Esophagus muscularis mucosa (tissue), 4 donors: Measurements from ENCODE around the gene YES1. TPM values are rescaled to one million over a fixed set of nuclear protein-coding genes. Genes with fewer than 3 reads are reported as not detected.

Source experiments
- DNase-seq: peaks from one replicate; pipeline ENCODE4 v3.0.0-alpha.2; 2017; ENCODE audit errors: extremely low spot score
- H3K27ac ChIP-seq, 4 donors: fragments of 200-600 bp; sonication (generic); replicated peaks in 1 of 4; 1 replicate in 3 of 4; 2 replicates in 1 of 4; pipeline ENCODE4 v1.5.1; 2016 to 2019; ENCODE audit warnings: mild to moderate bottlenecking in 1 of 4
- H3K27me3 ChIP-seq, 4 donors: fragments of 200-600 bp; sonication (generic); one replicate each; pipeline versions ENCODE4 v1.5.1 to v1.6.0; 2016 to 2019
- H3K36me3 ChIP-seq, 4 donors: fragments of 200-600 bp; sonication (generic); one replicate each; pipeline ENCODE4 v1.5.1; 2016 to 2019
- H3K4me1 ChIP-seq, 4 donors: fragments of 200-600 bp; sonication (generic); one replicate each; pipeline ENCODE4 v1.5.1; 2016 to 2019
- H3K4me3 ChIP-seq, 4 donors: fragments of 200-600 bp; sonication (generic); 1 replicate in 2 of 4; 2 replicates in 2 of 4; pipeline ENCODE4 v1.5.1; 2016 to 2019; ENCODE audit warnings: mild to moderate bottlenecking in 4 of 4, moderate library complexity in 1 of 4
- H3K9me3 ChIP-seq, 4 donors: fragments of 200-600 bp; sonication (generic); 1 replicate in 3 of 4; 2 replicates in 1 of 4; pipeline ENCODE4 v1.5.1; 2016 to 2019
- EP300 ChIP-seq: sonication (generic); formaldehyde crosslinking; IDR thresholded peaks from one replicate; pipeline ENCODE4 v1.6.1; 2017; ENCODE audit warnings: antibody characterized with exemption
- POLR2A ChIP-seq: fragments of 450-650 bp; IDR thresholded peaks from one replicate; pipeline ENCODE4 v1.6.1; 2017; ENCODE audit warnings: antibody characterized with exemption, moderate library complexity, mild to moderate bottlenecking, low read depth
- POLR2AphosphoS5 ChIP-seq, 2 donors: sonication (generic); formaldehyde crosslinking; IDR thresholded peaks; one replicate each; pipeline ENCODE4 v1.6.1; 2017; ENCODE audit warnings: antibody characterized with exemption in 2 of 2
- WGBS: methylation state at CpG from one replicate; pipeline ENCODE4 v1.1.5; 2018; 5-methylcytosine and 5-hydroxymethylcytosine counted together
- intact Hi-C: fragments of 100-400 bp; cut with DNase I; formaldehyde crosslinking; loops from one replicate; pipeline ENCODE4 v1.15.1; 2023
- total RNA-seq, 4 donors: library from RNA; depleted of rRNA; stranded (reverse); fragments of >200 nt; gene quantifications; one replicate each; pipeline versions ENCODE4 v1.1.0 to v1.2.1, GENCODE V29; 2016
- TF ChIP-seq, protein P1 (sequence below), 3 experiments: fragments of 200-600 bp in 2 of 3; fragments of 450-650 bp in 1 of 3; sonication (generic) in 2 of 3; IDR thresholded peaks; one replicate each; pipeline ENCODE4 v1.5.1; 2017 to 2019; ENCODE audit warnings: antibody characterized with exemption in 3 of 3, mild to moderate bottlenecking in 2 of 3, moderate library complexity in 1 of 3

The YES1 gene
- total RNA-seq, 4 donors from 2014 or later, result 94.6 to 143 (median 116) TPM

DNA sequence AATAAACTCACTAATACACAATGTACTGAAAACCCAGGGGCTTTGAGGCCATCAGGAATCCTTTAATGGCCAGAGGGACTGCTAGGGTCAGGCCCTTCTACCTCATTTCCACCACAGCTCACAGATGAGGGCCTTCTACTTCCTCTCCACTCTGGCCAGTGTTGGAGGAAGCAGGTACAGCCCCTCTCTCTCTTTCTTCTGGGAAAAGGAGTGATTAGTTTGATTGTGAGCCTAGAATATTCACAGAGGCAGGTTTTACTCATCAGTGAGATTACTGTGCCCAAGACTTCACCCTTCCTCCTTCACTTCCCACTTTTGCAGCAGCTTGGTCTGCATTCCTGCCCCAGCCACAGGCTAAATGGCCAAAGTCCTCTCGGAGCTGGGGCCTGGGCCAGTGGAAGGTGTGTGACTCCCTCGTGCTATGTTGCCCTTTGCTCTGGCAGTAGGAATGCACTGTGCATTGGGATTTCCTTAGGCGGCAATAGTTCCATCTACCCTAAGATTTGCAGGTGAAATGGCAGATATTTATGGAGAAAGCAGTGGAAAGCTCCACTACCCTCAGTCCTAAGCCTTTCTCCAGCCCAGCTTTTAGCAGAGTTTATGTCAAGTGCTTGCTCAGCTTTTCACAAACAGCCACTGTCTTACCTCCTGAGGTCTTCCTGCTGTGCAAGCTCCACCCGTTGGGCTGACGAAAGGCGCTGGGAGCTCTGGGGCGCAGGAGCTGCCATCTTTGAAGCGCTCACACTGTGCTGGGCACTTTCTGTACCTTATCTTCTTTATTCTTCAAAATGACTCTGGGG, 36.2 kb upstream of the YES1 start:
- Histone ChIP-seq H3K27ac (no peak overlapping the region), H3K9me3 (no peaks in the 10 kb centered on the region), H3K4me1 (no peaks in the 10 kb centered on the region), H3K27me3 (no peaks in the 10 kb centered on the region), H3K36me3 (no peaks in the 10 kb centered on the region), H3K4me3 (no peak overlapping the region)
- no peak for TF ChIP-seq EP300
- TF ChIP-seq POLR2AphosphoS5 (IDR thresholded peaks at IDR 0.05), result no peak
- TF ChIP-seq POLR2A, result no peak
- TF ChIP-seq, protein P1, sequence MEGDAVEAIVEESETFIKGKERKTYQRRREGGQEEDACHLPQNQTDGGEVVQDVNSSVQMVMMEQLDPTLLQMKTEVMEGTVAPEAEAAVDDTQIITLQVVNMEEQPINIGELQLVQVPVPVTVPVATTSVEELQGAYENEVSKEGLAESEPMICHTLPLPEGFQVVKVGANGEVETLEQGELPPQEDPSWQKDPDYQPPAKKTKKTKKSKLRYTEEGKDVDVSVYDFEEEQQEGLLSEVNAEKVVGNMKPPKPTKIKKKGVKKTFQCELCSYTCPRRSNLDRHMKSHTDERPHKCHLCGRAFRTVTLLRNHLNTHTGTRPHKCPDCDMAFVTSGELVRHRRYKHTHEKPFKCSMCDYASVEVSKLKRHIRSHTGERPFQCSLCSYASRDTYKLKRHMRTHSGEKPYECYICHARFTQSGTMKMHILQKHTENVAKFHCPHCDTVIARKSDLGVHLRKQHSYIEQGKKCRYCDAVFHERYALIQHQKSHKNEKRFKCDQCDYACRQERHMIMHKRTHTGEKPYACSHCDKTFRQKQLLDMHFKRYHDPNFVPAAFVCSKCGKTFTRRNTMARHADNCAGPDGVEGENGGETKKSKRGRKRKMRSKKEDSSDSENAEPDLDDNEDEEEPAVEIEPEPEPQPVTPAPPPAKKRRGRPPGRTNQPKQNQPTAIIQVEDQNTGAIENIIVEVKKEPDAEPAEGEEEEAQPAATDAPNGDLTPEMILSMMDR (IDR thresholded peaks at IDR 0.05), result no peak
- intact Hi-C loops, result no loop called here
- DNase-seq, result no peak
- 77% methylated on average over 7 of the region's 8 CpGs for WGBS

DNA sequence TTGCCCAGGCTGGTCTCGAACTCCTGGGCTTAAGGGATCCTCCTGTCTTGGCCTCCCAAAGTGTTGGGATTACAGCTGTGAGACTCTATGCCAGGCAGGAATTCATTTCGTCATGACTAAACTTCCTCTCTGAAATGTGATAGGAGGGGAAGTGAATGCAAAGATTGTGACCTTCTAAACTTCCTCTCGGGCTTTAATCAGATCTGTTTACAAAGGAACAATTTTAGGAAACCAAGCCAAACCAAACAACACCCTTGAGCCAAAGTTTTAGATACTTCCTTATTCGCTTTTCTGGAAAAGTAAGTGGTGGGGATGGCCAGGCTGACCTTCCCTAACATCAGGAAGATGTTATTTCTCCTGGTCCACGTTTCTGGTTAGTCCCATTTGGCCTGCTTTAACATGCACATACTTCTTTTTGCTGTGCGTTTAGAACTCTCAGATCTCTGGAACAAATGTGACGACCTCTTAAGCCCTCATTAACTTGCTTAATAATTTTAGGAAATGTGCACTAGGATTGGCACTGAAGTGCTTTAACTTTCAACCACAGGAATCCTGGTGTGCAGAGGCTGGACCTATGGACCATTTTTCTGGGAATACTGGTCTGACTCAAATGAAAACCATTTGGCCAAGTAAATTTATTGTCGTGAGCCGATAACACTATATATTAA, 33.2 kb upstream of the YES1 start:
- Histone ChIP-seq H3K9me3 (no peaks in the 10 kb centered on the region), H3K36me3 (no peaks in the 10 kb centered on the region), H3K4me1 (no peaks in the 10 kb centered on the region), H3K27ac (peak overlapping the region in 1 of 4 donors; percentile 10), H3K4me3 (no peak overlapping the region), H3K27me3 (no peaks in the 10 kb centered on the region)
- WGBS, result 48% methylated on average over 9 of the region's 9 CpGs
- no peak for TF ChIP-seq EP300
- peak in 1 of 2 donors; percentile 46 for TF ChIP-seq POLR2AphosphoS5 (IDR thresholded peaks at IDR 0.05)
- no peak for TF ChIP-seq POLR2A
- no peak for DNase-seq
- intact Hi-C loops, result no loop called here

DNA sequence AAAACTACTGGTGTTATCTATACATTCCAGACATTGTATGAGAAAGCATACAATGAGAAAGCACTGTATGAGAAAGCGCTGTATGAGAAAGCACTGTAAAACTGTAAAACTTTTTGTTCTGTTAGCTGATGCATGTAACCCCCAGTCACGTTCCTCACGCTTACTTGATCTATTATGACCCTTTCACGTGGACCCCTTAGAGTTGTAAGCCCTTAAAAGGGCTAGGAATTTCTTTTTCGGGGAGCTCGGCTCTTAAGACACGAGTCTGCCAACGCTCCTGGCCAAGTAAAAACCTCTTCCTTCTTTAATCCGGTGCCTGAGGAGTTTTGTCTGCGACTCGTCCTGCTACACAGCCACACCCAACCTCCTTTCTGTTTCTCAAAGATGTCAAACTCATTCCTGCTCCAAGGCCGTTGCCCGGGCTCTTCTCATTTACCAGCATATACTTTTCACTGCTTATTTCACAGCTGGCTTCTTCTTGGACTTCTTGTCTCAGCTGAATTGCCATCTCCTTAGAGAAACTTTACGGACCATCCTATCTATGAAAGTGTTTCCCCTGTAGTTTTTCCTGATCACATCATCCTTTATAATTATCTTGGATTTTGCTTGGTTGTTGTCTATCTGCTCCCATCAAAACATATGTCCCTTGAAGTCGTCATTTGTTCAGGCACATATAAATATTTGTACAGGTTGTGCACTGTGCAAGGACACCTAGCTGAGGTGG, 29.8 kb upstream of the YES1 start:
- H3K27ac ChIP-seq, result no peak overlapping the region

DNA sequence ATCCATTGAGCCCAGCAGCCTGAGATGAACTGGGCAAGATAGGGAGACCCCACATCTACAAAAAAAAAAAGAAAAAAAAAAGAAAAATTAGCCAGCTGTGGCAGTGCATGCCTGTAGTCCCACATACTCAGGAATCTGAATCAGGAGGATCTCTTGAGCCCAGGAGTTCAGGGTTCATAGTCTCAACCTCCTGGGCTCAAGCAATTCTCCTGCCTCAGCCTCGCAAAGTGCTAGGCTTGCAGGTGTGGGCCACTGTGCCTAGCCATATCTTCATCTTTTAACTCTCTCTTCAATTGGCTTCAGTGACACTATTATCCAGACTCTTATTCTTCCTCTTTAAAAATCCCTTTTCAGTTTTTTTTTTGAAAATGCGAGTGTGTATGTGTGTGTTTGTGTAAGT, 28.5 kb upstream of the YES1 start:
- intact Hi-C loops, result no loop called here
- Histone ChIP-seq H3K4me3 (no peak overlapping the region), H3K9me3 (no peaks in the 10 kb centered on the region), H3K36me3 (no peaks in the 10 kb centered on the region), H3K27ac (no peak overlapping the region), H3K4me1 (peaks cover 3 to 13% (median 9%) of the 10 kb centered on the region in 4 donors), H3K27me3 (no peaks in the 10 kb centered on the region)
- no peak for DNase-seq
- WGBS, result 88% methylated on average over 2 of the region's 2 CpGs
- TF ChIP-seq POLR2AphosphoS5 (IDR thresholded peaks at IDR 0.05) (no peak), EP300 (no peak), POLR2A (no peak)
- TF ChIP-seq, protein P1 (IDR thresholded peaks at IDR 0.05), result no peak

More for the DNA sequence above, 29.8 kb upstream of the YES1 start:
- TF ChIP-seq POLR2A (no peak), EP300 (no peak), POLR2AphosphoS5 (IDR thresholded peaks at IDR 0.05) (no peak)
- TF ChIP-seq, protein P1 (IDR thresholded peaks at IDR 0.05), result no peak
- DNase-seq, result no peak
- Histone ChIP-seq H3K4me1 (peaks cover 3 to 13% (median 9%) of the 10 kb centered on the region in 4 donors), H3K36me3 (no peaks in the 10 kb centered on the region), H3K9me3 (no peaks in the 10 kb centered on the region), H3K4me3 (no peak overlapping the region), H3K27me3 (no peaks in the 10 kb centered on the region)
- intact Hi-C loops, result no loop called here
- WGBS, result 44% methylated on average over 15 of the region's 15 CpGs

DNA sequence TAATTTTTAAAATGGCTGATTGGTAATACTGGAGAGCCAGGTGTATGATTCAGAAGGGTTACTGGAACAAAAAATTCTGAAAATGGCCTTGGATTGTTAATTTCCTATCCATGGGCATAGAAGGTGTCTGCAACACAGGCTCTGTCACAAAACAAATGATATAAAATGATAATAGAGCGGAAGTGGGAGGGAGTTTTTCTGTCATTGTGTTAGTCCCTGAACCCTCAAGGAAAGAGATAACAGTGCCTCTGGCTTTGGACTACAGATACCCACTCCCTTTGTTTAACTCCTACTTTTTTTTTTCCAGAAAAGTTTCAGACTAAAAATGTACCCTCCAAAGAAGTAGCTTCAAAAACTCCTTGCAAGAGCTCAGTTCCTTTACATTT, 28.0 kb upstream of the YES1 start:
- no peak for DNase-seq
- intact Hi-C loops, result no loop called here
- TF ChIP-seq POLR2AphosphoS5 (IDR thresholded peaks at IDR 0.05) (no peak), EP300 (no peak), POLR2A (no peak)
- TF ChIP-seq, protein P1 (IDR thresholded peaks at IDR 0.05), result no peak
- no peaks in the 10 kb centered on the region for H3K36me3 ChIP-seq
- no peaks in the 10 kb centered on the region for H3K9me3 ChIP-seq
- H3K4me1 ChIP-seq, result peaks cover 3 to 13% (median 9%) of the 10 kb centered on the region in 4 donors
- no peaks in the 10 kb centered on the region for H3K27me3 ChIP-seq
- H3K4me3 ChIP-seq, result no peak overlapping the region
- 91% methylated on average over 1 of the region's 1 CpG for WGBS
- no peak overlapping the region for H3K27ac ChIP-seq
